Measurements from ENCODE around the gene CTIF.
"Not testable (repeated sequence)": the region's sequence is repeated elsewhere in the genome, so short reads cannot be mapped to it uniquely, and the experiment has no call there.

Gene CTIF

GRCh38 chr18:48803951-48804855 is 265.4 kb downstream of the CTIF start:
- no peak for DNase-seq (ENCODE audit: low spot score)

- DNase-seq (ENCODE audit: low spot score) = no peak
Measured at GRCh38 chr18:48804856-48805610, 266.2 kb downstream of the CTIF start.

GRCh38 chr18:48805826-48806535 is 267.1 kb downstream of the CTIF start:
- DNase-seq (ENCODE audit: low spot score) = no peak

- DNase-seq (ENCODE audit: low spot score) = no peak
Measured at GRCh38 chr18:48806551-48807261, 267.9 kb downstream of the CTIF start.

GRCh38 chr18:48808476-48808875 is 269.6 kb downstream of the CTIF start:
- DNase-seq (ENCODE audit: low spot score) = no peak

GRCh38 chr18:48809365-48809764 is 270.5 kb downstream of the CTIF start:
- DNase-seq (ENCODE audit: low spot score) = no peak

- DNase-seq (ENCODE audit: low spot score) = no peak
Measured at GRCh38 chr18:48810805-48811204, 272.0 kb downstream of the CTIF start.

- no peak for DNase-seq (ENCODE audit: low spot score)
Measured at GRCh38 chr18:48811401-48811800, 272.6 kb downstream of the CTIF start.

- DNase-seq (ENCODE audit: low spot score) = not testable (repeated sequence)
Measured at GRCh38 chr18:48811977-48812451, 273.2 kb downstream of the CTIF start.

- DNase-seq (ENCODE audit: low spot score) = no peak
Measured at GRCh38 chr18:48813321-48813720, 274.5 kb downstream of the CTIF start.

GRCh38 chr18:48813833-48814489 is 275.1 kb downstream of the CTIF start:
- no peak for DNase-seq (ENCODE audit: low spot score)

GRCh38 chr18:48814490-48815178 is 275.8 kb downstream of the CTIF start:
- no peak for DNase-seq (ENCODE audit: low spot score)

- DNase-seq (ENCODE audit: low spot score) = no peak
Measured at GRCh38 chr18:48815179-48815515, 276.3 kb downstream of the CTIF start.

GRCh38 chr18:48815581-48816324 is 276.9 kb downstream of the CTIF start:
- no peak for DNase-seq (ENCODE audit: low spot score)

- no peak for DNase-seq (ENCODE audit: low spot score)
Measured at GRCh38 chr18:48816554-48816953, 277.7 kb downstream of the CTIF start.

- no peak for DNase-seq (ENCODE audit: low spot score)
Measured at GRCh38 chr18:48817021-48817461, 278.2 kb downstream of the CTIF start.

- no peak for DNase-seq (ENCODE audit: low spot score)
Measured at GRCh38 chr18:48818329-48819254, 279.8 kb downstream of the CTIF start.

GRCh38 chr18:48819276-48819675 is 280.4 kb downstream of the CTIF start:
- no peak for DNase-seq (ENCODE audit: low spot score)
